Stimulated activated CD4-positive, alpha-beta T cell treated with anti-CD3 and anti-CD28 coated beads, TNF-alpha, amount 100 ng/mL, for 4 hours (primary cell): Measurements from ENCODE around the gene PTGFRN.
"Not testable (repeated sequence)": the region's sequence is repeated elsewhere in the genome, so short reads cannot be mapped to it uniquely, and the experiment has no call there.

Experiments used
- DNase-seq, 3 experiments: peaks; one replicate each; pipeline ENCODE4 v3.0.0-alpha.2; 2020; ENCODE audit warnings: low read depth in 3 of 3

PTGFRN gene

DNA sequence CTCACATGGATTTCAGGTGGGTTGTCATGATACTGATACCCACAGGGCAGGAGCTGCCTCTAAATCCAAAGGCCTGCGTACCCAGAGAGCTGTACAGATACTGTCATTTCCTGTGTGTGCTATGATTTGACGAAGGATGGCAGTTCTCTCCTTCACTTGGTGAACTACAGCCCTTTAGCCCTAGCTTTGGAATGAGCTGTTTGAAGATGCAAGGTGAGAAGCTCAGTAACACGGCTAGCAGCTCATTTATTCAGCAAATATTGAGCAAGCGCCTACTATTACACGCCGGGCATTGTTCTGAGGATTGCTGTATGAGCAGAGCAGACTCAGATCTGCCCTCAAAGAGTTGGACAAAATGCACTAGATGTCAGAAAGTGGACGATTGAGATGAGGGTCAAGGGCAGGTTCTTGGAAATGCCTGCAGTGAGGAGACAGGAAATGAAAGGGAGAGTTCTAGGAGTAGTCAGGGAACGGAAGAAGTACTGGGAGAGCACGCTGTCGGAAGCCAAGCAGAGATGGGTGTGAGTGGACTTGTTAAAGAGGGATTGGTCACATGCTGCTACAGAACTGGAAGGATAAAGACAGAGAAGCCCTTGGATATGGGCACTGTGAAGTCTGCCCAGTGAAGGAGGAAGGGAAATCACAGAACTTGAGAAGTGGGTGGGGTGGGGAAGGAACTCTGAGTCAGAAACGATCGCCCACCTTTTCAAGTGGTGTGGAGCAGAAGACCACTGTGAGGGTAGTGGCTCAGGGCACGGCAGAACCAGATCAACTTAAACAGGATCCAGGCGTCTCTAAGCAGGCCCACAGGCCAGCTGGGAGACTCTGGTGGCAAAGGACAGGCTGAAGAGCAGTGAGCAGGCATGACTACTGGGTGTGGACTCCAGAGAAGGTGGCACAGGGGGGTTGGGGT, 7.1 kb downstream of the PTGFRN start:
- no peak for DNase-seq

DNA sequence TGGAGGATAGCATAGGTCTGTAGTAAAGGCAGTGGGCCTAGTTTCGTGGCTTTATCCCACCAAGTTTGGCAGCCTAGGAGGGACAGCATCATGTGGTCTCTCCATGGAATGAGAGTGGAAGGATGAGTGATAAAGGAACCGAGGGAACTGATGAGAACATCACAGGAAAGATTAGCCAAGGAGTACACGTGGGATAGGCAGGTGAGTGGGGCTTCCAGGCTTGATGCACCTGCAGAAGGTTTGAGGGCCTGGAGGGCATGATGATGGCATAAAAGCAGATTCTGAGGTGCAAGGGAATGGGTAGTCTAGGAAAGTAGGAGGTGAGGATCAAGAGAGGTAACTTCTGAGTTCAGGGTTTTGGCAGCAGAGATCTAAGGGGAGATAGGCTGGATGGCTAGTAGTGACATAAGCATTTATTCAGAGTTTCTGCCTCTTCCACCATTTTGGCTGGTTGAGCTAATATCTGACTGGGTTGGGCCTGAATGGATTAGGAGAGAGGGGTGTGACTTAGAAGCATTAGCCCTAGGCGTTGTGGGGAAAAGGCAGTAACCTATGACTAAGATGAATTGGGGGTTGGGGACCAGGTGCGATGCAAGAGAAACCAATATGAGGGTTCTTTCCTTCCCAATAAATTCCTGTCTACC, 9.1 kb downstream of the PTGFRN start:
- DNase-seq, result no peak

DNA sequence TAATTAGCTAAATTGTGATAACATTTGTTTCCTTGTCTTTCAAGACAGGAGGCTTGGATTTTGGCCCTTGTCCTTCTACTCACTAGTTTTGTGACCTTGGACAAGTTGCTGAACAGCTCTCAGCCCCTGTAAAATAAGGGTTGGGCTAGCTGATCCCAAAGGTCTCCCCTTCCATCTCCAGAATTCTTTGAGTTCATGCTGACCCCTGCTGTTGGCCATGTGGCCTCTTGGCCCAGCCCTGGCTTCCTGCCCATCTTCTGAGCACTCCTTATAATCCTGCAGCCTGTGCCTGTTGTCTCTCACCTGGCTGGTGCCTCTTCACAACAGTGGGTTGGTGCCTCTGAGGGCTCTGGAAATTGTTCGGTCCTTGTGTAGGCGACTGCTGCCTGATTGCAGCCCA, 10.1 kb downstream of the PTGFRN start:
- no peak for DNase-seq

DNA sequence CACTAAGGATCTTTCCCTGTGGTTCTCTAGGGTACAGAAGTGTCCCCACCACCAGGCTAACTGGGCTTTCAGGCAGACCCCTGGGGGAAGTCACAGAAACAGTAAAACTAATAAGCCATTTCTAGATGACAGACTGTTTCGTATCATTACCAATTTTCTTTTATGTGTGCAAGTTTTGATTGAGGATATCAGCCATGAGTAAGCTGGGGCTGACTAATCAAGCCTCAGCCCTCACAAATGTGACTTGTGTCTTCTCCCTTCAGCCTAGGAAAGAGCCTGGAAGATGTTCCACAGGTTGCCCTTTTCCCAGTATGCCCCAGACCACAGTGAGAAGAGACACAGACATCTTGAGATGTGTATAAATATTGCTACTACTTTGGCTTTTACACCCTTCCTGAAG, 10.5 kb downstream of the PTGFRN start:
- no peak for DNase-seq

DNA sequence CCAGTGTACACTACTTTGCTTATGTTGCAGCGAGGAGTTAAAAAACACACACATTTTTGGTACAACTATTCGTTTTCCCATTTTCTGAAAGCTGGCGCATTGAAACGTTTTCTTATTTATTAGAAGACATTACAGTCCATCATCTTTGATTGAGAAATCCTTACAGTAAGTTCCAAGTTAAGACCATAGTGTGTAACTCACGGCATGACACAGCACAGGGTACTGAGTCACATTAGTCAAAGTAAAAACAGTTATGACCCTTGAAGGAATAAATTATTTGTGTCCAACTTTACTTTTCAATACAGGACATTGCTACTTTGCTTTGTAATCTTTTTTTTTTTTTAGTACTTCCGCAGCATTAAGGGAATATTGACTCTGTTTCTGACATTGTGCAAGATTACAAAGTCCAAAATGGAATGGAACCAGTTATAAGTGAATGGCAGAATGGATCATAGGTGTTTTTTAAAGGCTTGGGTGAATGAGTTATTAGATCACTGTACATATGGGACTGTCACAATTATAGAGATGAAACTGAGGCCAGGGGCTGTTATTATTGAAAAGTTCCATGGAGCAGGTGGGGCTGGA, 11.7 kb downstream of the PTGFRN start:
- DNase-seq, result no peak

DNA sequence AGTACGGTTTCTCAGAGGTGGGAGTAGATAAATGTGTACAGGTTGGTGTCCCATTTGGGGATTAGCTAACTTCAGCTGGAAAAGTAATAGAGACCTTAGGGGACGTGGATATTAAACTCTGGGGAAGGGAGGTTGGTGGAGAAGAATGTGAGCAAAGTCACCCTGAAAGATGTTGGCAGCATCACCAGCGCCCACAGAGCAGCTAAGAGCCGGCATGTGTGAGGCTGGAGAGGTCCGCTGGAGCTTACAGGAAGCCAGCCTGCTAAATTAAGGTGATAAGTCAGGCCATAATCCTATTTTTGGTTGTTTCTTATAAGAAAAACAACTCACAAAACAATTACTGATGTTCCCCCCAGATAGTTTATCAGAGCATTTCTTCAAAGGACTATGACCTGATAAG, 12.2 kb downstream of the PTGFRN start:
- no peak for DNase-seq

DNA sequence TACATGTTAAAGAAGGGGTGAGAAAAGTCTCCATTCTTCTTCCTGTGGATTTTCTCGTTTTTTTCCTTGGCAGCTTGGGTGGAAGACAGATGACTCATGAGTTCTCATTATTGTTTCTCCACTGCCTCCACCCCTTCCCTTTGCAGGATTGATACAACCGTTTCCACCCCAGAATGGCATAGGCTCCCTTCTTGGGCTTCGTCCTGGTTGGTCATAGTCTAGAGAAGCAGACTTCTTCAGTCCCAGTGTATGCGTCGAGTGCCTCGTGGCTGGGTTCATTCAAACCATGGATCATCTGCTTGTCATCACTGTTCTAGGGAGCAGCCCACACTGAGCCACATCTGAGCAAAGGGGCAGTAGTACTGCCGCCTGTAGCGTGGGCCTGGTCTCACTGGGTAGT, 13.7 kb downstream of the PTGFRN start:
- DNase-seq, result no peak

DNA sequence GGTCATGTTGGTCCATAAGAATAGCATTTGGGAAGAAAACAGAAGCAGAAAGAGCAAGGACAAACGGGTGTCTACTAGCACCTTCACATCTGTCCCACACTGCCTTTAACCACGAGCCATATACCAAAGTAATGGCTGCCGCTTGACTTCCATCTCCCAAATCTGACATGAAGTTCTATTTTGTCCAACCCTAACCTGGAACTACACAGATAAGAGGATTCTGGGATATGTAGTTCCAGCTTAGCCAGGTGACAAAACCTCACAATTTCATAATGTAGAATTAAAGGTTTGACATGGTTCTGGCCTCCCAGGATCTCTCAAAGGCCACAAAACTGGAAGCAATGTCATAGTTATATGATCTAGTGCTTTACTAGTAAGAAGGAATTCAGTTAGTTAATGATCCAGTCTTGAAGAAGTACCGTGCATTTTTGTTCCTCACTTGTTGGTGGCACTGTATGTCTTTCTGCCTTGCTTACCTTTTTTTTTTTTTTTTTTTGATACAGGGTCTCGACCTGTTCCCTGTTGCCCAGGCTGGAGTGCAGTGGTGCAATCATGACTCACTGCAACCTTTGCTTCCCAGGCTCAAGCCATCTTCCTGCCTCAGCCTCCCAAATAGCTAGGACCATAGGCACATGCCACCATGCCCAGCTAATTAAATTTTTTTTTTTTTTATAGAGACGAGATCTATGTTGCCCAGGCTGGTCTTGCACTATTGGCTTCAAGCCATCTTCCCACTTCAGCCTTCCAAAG, 17.5 kb downstream of the PTGFRN start:
- no peak for DNase-seq

DNA sequence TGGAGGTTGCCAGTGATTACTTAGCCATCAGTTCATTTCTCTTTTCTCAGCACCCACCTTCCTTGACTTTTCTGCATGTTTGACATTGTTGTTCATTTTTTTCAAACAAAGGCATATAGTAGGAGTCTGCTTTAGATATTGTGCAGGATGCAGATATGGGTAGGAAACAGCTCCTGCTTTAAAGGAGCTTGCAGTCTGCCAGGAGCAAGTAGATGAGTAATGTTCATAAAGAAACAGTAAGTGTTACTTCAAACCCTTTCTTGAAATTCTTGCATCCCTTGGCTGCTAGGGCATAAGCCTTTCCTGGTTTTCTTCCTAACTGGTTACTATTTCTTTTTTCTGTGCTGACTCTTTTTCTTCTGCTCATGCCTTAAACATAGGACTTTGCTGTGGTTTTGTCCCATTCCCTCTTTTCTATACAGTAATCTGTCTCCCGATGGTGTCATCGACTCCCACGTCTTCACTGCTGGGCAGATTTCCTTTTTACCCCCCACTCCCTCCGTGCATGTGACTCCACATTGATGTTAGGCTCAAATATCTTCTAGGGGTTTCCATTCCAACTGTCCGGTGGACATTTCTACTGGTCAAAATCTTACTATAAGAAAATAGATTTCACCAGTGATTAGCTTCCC, 20.4 kb downstream of the PTGFRN start:
- no peak for DNase-seq

DNA sequence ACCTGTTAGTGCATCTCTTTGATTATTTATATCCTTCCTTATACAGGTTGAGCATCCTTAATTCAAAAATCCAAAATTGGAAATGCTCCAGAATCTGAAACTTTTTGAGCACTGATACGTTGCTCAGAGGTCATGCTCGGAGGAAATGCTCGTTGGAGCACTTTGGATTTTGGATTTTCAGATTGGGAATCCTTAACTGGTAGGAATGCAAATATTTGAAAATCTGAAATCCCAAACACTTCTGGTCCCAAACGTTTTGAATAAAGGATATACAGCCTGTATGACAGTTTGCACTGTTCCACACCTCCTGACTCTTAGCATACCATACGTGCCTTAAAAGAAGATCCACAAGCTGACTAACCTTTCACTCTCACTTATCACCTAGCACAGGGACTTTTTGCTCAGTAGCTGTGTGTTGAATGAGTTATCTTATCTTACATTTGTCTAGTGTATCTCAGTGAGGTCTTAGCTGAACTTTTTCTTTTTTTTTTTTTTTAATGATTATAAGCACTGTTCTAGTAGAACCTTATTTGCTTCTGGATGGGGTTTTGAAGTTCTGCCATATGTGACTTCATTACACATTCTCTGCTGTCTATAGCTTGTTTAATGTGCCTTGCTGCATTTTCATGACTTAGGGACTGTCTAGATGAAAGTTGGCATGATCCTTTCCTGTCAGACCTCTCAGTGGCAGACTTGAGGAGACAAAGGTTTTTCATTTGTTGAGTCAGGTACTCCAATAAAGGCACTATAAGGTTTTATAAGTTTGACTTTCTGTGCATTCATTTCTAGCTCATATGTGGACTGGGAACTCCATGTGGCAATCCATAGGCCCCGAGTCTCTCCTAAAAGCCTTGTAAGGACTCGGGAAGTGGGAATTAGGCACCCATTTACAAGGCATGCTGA, 21.6 kb downstream of the PTGFRN start:
- DNase-seq, result no peak

DNA sequence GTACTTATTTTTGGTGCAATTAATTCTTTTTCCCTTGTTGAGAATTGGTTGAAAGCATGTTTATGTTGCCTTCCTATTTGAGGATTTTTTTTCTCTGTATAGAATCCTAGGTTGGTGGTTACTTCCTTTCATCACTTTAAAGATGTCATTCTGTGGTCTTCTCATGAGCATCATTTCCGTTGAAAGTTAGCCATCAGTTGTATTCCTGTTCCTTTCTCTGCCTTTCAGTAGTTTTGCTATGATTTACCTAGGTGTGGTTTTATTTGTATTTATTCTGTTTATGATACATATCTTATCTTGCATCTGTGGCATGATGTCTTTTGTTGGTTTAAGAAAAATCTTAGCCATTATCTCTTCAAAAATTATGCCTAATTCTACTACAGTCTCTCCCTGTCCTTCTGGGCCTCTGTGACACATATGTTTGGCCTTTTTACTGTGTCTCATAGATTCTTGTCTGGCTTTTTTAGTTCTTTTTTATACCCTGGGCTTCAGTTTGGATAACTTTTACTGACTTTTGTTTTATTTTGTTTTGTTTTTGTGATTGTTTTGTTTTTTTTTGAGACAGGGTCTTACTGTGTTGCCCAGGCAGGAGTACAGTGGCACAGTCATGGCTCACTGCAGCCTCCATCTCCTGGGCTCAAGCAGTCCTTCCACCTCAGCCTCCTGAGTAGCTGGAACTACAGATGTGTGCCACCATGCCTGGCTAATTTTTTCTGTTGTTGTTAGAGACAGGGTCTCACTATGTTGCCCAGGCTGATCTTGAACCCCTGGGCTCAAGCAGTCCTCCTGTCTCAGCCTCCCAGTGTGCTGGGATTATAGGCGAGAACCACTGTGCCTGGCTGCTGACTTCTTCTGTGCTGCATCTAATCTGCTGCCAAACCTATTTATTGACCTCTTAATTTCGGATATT, 24.1 kb downstream of the PTGFRN start:
- DNase-seq, result no peak

DNA sequence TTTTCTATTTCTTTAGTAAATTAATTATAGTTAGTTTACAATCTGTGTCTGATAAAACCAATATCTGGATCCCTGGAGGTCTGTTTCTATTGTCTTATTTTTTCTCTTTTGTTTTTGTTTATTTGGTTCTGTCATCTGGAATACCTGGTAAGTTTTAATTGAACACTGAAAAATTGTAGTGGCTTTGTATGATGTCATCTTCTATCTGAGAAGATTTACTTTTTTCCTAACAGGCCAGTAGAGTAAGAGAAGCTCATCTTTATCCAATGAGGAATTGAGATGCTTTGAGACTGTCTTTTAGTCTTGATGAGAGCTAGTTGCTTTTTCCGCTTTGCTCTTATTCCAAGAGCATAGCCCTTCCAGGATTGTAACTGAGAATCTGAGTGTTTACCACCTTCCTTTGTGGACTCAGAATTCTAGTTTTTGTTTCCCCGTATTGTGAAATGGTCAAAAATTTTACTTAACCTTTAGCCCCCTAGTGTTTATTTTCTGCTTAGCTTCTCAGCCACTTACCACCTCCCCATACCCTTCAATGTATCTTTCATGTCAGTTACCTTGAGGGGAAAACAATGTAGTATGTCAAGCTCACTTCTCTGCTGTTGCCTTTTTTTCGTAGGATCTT, 25.0 kb downstream of the PTGFRN start:
- no peak for DNase-seq

DNA sequence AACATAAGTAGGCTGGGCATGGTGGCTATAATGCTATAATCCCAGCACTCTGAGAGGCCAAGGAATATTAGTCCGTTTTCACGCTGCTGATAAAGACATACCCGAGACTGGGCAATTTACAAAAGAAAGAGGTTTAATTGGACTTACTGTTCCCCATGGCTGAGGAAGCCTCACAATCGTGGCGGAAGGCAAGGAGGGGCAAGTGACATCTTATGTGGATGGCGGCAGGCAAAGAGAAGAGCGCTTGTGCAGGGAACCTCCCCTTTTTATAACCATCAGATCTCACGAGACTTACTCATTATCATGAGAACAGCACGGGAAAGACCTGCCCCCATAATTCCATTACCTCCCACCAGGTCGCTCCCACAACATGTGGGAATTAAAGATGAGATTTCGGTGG, 28.5 kb downstream of the PTGFRN start:
- no peak for DNase-seq

DNA sequence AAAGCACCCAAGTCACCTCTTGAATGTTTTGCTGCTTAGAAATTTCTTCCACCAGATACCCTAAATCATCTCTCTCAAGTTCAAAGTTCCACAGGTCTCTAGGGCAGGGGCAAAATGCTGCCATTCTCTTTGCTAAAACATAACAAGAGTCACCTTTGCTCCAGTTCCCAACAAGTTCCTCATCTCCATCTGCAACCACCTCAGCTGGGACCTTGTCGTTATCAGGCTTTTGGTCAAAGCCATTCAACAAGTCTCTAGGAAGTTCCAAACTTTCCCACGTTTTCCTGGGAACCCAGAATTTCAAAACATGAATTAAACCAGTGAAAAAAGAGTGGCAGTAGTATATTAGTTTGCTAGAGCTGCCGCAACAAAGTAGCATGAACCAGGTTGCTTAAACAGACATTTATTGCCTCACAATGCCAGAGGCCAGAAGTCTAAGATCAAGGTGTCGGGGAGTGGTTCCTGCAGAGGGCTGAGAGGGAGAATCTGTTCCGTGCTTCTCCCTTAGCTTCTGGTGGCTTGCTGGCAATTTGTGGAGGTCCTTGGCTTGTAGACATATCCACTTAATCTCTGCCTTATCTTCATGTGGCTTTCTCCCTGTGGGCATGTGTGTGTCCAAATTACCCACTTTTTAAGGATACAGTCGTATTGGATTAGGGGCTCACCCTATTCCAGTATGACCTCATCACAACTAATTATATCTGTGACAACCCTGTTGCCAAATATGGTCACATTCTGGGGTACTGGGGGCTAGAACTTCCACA, 30.2 kb downstream of the PTGFRN start:
- not testable (repeated sequence) for DNase-seq

DNA sequence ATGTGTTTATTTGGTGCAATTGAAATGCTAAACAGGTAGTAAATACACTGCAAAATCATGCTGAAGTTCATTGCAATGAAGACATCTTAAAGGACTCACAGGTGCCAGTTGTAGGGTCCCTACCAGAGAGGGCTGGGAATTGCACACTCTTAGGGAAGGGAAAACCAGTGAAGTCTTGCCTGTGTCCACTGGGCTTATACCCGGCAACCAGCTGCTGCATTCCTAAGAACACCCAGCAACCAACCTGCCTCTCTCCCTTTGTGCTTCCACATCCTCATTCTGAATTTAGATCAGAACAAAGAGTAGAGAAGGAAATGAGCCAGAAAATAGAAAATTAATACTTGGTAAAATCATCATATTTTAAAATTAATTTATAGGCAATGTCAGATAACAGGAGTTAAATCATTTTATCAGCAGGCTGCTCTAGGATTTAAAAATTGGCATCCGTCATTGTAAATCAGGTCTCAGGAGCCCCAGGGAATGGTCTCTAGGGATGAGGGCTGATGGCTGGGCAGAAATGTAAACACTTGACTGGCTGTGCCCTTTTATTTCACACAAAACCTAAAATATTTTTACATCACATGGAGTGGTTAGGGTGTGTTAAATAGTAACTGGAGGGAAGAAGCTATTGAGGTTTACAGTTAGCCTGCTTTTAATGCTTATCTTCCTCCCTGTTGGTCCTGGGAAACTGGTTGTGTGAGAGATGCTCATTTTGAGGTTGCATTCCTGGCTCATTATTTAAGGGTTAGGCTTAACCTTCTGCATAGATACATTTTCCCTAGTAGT, 31.3 kb downstream of the PTGFRN start:
- no peak for DNase-seq

DNA sequence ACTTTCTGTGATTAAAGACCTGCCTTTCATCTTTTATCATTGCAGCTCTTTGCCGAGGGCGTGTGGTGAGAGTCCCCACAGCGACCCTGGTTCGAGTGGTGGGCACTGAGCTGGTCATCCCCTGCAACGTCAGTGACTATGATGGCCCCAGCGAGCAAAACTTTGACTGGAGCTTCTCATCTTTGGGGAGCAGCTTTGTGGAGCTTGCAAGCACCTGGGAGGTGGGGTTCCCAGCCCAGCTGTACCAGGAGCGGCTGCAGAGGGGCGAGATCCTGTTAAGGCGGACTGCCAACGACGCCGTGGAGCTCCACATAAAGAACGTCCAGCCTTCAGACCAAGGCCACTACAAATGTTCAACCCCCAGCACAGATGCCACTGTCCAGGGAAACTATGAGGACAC, 32.0 kb downstream of the PTGFRN start:
- no peak for DNase-seq

DNA sequence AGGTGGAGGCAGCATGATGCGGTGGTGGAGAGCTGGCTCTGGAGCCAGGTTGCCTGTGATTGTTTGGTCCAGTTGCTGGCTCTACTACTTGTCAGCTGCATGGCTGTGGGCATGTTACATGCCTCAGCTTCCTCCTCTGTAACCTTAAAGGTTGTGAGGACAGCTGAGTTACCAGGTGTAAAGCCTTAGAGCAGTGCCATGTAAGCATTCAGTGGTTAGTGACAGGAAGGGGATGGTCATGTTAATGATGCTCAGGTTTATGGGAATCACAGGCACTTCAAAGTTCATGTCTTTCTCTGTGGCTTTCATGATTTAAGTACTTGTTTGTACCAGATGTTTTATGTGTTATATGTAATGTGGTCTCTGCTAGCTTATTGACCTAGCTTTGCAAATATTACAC, 32.6 kb downstream of the PTGFRN start:
- no peak for DNase-seq

DNA sequence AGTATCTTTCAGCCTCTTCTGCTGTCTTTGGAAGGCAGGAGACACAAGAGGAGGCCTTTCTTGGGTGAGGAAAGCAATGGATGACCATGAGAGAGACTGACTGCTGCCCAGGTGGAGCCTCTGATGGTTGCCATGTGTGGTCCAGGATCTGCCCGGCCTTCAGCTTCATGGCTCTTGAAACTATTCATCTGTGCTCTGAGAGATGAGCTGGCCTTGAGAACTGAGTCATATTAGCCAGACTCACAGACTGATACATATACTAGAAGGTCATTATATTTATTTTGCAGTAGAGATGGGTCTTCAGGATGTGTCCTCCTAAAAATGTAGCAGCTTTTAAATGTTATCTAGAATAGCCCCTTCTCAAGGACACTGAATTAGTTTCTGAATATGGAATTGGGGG, 33.7 kb downstream of the PTGFRN start:
- no peak for DNase-seq
